ENCODE measurements around the gene TEKTIP1. TPM values are rescaled to one million over a fixed set of nuclear protein-coding genes. Genes with fewer than 3 reads are reported as not detected.
"Not testable (repeated sequence)": the region's sequence is repeated elsewhere in the genome, so short reads cannot be mapped to it uniquely, and the experiment has no call there.

The TEKTIP1 gene
- total RNA-seq, 1 donor from 2014 or later = not detected

DNA sequence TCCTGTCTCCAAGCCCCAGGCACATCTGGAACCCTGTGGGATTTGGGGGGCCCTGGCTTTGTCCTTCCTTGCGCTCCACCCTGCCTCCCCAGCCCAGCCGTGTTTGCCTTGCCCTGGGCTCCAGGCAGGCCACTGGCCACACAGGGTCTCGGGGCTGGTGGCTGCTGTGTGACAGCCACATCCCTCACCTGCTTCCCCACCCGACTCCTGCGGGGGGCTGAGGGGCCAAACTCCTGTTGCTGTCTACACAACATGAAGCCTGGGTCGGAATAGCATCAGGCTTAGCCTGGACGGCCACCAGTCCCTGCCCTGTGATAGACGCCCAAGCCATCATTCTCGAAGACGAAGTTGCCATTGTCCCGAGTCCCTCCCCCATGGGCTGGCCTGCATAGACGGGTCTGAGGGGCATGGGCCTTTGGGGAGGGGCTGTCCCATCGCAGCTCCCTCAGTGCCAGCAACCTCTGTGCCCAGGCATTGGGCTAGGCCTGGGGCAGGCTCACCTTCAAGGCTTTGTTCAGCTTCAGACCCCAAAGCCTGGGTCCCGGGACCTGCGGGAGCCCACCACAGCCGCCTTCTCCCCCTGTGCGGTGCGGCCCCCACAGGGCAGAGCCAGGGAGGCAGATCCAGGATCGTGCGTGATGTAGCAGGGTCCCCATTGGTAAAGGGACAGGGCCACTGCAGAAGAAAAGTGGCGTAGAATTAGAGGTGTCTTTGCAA is 15.5 kb upstream of the TEKTIP1 start:
- DNase-seq (ENCODE audit: low read depth, low spot score) = no peak

DNA sequence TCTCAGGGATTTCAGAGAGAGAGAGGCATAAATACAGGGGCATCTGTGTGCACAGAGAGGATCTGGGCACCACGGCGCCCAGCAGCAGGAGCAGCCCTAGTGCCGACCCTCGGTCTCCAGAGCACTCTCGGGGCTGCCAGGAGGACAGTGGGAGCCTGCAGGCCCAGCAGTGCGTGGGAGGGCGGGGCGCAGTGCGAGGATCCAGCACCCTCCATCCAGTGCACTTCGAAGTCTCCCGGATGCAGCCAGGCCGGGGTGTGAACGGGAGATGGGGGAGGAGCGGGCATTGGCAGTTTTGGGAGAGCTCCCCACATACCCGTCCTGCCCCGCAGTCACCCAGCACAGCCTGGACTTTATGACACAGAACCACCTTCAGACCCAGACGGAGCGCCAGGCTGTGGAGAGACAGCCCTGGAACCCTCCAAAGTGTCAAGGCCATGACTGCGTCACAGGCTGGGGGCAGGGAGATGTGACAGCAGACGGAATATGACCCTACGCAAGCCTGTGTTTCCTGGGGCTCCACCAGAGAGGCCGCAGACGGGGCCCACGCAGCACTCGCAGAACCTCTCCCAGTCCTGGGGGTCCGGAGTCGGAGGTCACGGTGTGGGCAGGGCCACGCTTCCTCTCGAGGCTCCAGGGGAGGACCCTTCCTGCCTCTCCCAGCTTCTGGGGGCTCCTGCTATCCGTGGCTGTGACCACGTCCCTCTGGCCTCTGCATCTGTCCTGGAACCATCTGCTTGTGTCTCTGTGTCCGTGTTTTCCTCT is 14.7 kb upstream of the TEKTIP1 start:
- no peak for DNase-seq (ENCODE audit: low read depth, low spot score)

DNA sequence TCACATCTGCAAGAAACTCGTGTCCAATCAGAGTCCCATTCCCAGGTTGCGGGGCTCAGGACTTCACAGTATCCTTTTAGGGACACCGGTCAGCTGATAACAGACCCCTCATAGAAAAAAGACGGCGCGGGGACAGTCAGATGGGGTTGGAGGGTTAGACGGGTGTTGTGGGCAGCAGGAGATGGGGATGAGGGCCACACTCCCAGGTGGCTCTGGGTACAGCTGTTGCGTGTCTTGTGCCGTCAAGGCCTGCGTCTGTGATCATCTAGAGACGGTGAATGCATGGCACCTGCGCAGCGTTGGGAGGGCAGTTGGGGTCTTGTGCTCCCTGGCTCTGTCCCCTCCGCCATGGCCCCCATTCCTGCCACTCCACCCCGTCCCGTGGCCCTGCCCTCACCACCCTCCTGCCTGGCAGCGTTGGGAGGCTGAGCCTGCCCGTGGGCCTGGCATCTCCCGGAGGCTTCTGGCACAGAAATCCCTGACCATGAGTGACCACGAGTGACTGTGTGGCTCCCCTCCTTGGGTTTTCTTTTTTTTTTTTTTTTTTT is 14.0 kb upstream of the TEKTIP1 start:
- DNase-seq (ENCODE audit: low read depth, low spot score) = no peak

DNA sequence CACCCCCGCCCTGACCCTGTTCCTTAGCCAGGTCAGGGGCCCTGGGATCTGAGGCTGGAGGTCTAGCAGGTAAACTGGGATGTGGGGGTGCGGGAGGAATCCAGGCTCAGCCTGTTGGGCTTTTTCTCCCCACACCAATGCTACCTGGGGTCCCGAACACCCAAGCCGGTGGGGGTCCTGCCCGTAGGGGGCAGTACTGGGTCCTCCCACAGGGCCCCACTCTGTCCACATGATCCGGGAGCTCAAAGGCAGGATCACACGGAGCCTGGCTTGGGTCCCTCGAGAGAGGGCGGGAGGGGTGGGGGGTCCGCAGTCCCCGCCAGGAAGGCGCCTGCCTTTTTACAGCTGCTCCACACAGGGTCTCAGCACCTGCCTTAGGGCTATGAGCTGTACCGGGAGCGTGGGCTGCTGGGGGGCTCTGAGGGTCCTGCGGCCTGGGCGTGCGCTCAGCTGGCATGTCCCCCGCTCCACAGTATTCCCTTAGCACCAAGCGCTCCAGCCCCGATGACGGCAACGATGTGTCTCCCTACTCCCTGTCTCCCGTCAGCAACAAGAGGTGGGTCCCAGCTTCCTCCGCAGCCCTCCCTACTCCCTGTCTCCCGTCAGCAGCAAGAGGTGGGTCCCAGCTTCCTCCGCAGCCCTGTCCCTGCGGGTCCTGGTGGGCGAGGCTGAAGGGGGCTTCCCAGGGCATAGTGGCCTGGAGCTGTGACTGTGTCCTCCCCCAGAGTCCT is 12.3 kb upstream of the TEKTIP1 start:
- DNase-seq (ENCODE audit: low read depth, low spot score) = no peak

DNA sequence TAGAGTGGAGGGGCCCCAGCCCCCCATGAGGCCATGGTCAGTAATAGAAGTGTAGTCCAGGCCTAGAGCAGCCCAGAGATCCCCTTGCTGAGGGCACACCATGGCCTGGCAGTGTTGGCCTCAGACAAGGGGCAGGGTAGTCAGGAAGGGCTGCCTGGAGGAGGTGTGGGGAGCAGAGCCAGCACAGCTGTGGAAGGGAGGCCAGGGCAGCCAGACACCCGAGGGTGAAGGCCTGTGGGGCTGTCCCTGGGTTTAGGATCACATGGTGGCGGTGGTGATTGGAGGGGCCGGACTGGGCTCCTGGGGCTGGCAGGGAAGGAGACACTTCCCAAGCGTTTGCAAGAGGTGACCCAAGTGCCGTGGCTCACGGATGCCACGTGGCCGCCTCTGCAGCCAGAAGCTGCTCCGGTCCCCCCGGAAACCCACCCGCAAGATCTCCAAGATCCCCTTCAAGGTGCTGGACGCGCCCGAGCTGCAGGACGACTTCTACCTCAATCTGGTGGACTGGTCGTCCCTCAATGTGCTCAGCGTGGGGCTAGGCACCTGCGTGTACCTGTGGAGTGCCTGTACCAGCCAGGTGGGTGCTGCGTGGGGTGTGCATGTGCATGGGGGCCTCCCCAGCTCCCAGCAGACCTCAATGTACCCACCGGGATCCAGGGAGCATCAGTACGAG is 11.6 kb upstream of the TEKTIP1 start:
- no peak for DNase-seq (ENCODE audit: low read depth, low spot score)

DNA sequence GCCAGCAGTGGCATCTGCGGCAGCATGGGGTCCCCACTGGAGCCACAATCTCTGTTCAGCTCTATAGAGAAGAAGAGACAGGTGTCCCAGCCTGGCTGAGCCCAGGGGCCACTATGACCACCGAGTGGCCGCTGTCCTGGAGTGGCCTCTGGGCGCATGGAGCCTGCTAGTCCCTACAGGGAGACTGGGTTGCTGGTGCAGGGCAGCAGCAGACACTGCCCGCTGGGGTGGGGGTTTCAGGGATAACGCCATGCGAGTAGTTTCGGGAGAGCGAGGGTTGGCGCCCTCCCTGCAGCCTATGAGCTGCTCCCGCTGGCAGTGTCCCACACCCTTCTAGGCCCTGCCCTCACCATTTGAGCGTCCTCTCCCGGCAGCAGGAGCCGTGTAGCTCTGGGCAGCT is 10.9 kb upstream of the TEKTIP1 start:
- no peak for DNase-seq (ENCODE audit: low read depth, low spot score)

DNA sequence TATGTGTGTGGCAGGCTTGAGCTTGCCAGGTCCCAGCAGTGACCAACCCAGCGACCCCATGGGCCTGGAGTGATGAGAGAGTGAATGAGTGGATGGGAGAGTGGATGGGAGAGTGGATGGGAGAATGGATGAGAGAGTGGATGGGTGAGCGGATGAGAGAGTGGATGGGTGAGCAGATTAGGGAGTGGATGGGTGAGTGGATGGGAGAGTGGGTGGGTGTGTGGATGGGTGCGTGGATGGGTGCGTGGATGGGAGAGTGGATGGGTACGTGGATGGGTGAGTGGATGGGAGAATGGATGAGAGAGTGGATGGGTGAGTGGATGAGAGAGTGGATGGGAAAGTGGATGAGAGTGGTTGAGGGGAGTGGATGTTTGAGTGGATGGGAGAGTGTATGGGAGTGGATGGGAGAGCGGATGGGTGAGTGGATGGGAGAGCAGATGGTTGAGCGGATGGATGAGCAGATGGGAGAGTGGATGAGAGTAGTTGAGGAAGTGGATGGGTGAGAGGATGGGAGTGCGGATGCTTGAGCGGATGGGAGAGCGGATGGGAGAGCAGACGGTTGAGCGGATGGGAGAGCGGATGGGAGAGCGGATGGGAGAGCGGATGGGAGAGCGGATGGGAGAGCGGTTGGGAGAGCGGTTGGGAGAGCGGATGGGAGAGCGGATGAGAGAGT is 10.3 kb upstream of the TEKTIP1 start:
- DNase-seq (ENCODE audit: low read depth, low spot score) = no peak

DNA sequence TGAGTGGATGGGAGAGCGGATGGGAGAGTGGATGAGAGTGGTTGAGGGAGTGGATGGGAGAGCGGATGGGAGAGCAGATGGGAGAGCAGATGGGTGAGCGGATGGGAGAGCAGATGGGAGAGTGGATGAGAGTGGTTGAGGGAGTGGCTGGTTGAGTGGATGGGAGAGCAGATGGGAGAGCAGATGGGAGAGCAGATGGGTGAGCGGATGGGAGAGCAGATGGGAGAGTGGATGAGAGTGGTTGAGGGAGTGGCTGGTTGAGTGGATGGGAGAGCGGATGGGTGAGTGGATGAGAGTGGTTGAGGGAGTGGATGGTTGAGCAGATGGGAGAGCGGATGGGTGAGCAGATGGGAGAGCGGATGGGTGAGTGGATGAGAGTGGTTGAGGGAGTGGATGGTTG is 9.7 kb upstream of the TEKTIP1 start:
- DNase-seq (ENCODE audit: low read depth, low spot score) = not testable (repeated sequence)

DNA sequence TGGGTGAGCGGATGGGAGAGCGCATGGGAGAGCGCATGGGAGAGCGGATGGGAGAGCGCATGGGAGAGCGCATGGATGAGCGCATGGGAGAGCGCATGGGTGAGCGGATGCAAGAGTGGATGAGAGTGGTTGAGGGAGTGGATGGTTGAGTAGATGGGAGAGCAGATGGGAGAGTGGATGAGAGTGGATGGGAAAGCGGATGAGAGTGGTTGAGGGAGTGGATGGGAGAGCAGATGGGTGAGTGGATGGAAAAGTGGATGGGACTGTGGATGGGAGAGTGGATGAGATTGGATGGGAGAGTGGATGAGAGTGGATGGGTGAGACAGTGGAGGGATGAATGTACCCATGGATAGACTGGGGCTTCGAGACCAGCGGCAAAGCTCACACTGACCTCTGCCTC is 8.6 kb upstream of the TEKTIP1 start:
- DNase-seq (ENCODE audit: low read depth, low spot score) = no peak

DNA sequence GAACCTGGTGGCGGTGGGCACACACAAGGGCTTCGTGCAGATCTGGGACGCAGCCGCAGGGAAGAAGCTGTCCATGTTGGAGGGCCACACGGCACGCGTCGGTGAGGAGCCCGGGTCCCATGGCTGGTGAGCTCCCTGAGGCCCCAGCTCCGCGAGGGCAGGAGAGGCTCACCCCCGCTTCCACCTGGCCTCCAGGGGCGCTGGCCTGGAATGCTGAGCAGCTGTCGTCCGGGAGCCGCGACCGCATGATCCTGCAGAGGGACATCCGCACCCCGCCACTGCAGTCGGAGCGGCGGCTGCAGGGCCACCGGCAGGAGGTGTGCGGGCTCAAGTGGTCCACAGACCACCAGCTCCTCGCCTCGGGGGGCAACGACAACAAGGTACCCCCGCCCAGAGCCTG is 7.3 kb upstream of the TEKTIP1 start:
- DNase-seq (ENCODE audit: low read depth, low spot score) = no peak

DNA sequence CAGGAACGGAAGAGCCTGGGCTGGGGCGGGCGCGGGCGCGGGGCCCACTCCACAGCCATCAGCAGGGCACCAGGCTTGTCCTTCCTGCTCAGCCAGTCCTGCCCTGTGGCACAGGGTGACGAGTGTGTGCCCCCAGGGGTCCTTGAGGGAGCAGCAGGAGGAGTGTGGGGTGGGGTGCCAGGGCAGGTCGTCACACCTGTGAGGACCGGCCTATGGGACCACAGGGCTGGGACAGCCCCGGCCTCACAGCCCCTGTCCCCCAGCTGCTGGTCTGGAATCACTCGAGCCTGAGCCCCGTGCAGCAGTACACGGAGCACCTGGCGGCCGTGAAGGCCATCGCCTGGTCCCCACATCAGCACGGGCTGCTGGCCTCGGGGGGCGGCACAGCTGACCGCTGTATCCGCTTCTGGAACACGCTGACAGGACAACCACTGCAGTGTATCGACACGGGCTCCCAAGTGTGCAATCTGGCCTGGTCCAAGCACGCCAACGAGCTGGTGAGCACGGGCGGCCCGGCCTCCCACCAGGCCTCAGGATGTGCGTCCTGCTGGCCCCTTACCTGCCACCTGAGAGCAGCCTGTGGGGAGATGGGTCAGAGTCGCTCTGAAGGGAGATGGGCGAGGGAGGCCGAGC is 6.7 kb upstream of the TEKTIP1 start:
- DNase-seq (ENCODE audit: low read depth, low spot score) = no peak

DNA sequence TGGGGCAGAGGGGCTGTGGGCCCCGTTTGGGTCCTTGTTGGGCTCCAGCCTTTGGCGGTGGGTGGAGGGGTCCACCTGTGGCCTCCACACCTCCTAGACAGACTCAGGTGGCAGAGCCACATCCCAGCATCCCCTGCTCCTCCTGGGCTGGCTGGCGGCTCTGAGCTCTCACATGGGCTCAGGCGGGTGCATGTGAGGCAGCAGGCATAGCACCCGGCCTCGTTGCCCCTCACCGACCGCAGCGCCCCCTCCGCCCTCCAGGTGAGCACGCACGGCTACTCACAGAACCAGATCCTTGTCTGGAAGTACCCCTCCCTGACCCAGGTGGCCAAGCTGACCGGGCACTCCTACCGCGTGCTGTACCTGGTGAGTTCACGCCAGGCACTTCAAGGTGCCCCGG is 5.9 kb upstream of the TEKTIP1 start:
- DNase-seq (ENCODE audit: low read depth, low spot score) = no peak

DNA sequence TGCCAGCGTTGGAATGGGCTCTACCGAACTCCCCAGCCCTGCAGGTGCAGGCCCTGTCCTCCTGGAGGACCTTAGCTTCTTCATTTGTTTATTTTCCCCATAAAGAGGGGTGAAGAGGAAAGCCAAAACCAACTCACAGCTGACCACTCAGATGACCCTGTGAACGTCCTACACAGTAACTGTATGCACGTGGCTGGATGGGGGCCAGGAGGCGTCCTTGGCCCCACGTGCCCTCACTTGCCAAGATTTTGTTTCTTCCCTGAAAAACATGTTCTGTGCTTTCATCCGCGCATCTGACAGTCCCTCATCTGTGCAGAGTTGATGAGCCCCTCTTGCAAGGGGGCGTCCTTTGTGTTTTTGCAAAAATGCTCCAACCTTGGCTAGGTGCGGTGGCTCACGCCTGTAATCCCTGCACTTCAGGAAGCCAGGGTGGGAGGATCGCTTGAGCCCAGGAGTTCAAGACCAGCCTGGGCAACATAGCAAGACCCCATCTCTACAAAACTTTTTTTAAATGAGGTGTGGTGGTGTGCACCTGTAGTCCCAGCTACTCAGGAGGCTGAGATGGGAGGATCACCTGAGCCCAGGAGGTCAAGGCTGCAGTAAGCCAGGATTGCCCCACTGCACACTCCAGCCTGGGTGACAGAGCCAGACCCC is 5.3 kb upstream of the TEKTIP1 start:
- DNase-seq (ENCODE audit: low read depth, low spot score) = no peak

DNA sequence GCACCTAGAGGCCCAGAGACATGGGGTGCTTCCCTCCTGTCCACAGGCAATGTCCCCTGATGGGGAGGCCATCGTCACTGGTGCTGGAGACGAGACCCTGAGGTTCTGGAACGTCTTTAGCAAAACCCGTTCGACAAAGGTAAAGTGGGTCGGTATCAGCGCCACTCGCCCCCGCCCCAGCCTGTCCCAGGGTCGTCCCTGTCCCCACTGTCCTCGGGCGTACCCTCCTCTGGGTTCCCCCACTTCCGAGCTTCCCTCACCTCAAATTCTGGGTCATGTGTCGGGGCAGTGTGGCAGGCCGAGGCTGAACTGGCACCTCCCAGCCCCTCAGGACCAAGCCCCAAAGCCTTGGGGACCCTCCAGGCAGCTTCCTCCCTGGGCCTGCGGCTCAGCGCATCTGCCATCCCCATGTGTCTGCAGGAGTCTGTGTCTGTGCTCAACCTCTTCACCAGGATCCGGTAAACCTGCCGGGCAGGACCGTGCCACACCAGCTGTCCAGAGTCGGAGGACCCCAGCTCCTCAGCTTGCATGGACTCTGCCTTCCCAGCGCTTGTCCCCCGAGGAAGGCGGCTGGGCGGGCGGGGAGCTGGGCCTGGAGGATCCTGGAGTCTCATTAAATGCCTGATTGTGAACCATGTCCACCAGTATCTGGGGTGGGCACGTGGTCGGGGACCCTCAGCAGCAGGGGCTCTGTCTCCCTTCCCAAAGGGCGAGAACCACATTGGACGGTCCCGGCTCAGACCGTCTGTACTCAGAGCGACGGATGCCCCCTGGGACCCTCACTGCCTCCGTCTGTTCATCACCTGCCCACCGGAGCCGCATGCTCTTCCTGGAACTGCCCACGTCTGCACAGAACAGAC is 4.4 kb upstream of the TEKTIP1 start:
- no peak for DNase-seq (ENCODE audit: low read depth, low spot score)

DNA sequence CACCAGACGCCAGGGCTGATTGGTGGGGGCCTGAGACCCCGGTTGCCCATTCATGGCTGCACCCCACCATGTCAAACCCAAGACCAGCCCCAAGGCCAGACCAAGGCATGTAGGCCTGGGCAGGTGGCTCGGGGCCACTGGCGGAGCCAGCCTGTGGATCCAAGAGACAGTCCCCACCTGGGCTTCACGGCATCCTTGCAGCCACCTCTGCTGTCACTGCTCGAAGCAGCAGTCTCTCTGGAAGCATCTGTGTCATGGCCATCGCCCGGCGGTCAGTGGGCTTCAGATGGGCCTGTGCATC is 3.8 kb upstream of the TEKTIP1 start:
- DNase-seq (ENCODE audit: low read depth, low spot score) = no peak

DNA sequence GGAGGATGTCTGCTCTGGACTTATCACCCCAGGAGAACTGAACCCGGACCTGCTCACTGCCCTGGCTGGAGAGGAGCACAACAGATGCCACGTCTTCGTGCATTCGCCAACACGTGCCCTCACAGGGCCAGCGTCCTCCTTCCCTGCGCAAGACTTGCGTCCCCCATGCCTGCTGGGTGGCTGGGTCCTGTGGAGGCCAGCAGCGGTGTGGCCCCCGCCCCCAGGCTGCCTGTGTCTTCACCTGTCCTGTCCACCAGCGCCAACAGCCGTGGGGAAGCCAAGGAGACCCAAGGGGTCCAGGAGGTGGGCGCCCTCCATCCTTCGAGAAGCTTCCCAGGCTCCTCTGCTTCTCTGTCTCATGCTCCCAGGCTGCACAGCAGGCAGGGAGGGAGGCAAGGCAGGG is 3.4 kb upstream of the TEKTIP1 start:
- DNase-seq (ENCODE audit: low read depth, low spot score) = no peak

DNA sequence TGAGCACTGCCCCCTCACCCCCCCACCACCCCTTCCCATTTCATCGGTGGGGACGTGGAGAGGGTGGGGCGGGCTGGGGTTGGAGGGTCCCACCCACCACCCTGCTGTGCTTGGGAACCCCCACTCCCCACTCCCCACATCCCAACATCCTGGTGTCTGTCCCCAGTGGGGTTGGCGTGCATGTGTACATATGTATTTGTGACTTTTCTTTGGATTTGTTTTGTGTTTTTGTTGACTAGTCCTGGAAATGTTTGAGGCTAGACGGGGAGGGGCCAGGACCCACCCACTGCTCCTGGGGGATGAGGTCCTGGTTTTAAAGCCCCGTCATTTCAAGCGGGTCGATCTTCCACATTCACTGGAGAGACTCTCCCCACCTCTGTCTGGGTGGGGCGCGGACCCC is 3.0 kb upstream of the TEKTIP1 start:
- no peak for DNase-seq (ENCODE audit: low read depth, low spot score)

DNA sequence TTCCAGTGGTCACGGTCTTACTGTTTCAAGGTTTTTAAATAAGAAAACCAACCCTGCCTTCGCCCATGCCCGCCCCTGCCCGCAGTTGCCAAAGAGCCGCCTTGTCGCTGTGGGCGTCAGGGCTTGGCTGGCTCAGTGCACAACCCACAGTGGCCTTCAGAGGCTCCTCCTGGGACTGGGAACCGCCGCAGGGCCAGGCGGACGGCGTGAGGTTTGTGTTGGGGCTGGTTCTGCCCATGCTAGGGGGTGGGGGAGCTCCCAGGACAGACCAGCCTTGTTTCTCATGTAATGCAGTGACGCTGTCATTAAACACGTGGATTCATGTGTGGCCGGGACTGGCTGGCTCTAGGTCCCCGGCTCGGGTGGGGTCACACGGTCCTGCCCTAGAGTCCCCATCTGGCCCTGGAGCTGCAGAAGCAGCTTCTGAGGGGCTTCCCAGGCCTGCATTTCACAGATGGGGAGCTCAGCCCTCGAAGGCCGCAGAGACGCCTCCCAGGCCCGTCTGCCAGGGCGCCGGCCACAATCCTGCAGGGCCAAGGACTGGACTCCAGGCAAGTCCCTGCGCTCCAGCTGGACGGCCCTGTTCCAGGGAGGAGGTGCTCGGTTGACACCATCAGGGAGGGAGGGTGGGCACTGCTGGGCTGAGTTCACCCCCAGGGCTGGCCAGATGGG is 2.4 kb upstream of the TEKTIP1 start:
- DNase-seq (ENCODE audit: low read depth, low spot score) = no peak

DNA sequence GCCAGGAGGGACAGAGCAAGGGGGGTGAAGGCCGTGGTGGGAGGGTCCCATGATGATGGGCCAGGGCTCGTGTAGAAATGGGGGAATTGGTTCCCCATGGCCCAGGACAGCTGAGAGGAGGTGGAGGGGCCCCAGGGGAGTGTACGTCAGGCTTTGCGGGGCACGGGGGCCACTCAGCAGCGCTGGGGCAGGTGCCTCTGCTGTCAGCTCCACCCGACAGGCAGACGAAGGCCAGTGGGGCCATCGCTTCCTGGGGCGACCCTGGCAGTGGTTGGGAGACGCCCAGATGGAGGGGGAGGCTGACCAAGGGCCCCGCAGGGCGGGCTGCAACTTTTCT is 1.9 kb upstream of the TEKTIP1 start:
- no peak for DNase-seq (ENCODE audit: low read depth, low spot score)

Measured in pulmonary artery endothelial cell (primary cell).